Esophagus muscularis mucosa (tissue), 3 donors: ENCODE measurements around the gene CACNA1S.

Experiments
- CTCF ChIP-seq, 3 experiments: fragments of 200-600 bp in 2 of 3; fragments of 450-650 bp in 1 of 3; sonication (generic) in 2 of 3; IDR thresholded peaks; one replicate each; pipeline ENCODE4 v1.5.1; 2017 to 2019; ENCODE audit warnings: antibody characterized with exemption in 3 of 3, mild to moderate bottlenecking in 2 of 3, moderate library complexity in 1 of 3
- EP300 ChIP-seq: sonication (generic); formaldehyde crosslinking; IDR thresholded peaks from one replicate; pipeline ENCODE4 v1.6.1; 2017; ENCODE audit warnings: antibody characterized with exemption

GRCh38 chr1:201146626-201147390 is 34.6 kb upstream of the CACNA1S start:
- no peak for TF ChIP-seq CTCF (IDR thresholded peaks at IDR 0.05)
- TF ChIP-seq EP300: no peak
